Measurements from ENCODE around the gene ZNF718.

The ZNF718 gene

GRCh38 chr4:211033-211511, 86.8 kb downstream of the ZNF718 start:
- no peak for TF ChIP-seq CTCF (conservative IDR thresholded peaks at IDR 0.05; ENCODE audit: control insufficient read depth, insufficient read depth, low read depth, low read length)
- no peak overlapping the region for H3K4me3 ChIP-seq (ENCODE audit: control insufficient read depth, low read depth, low read length)
- no peak for DNase-seq (ENCODE audit: low read depth)

- peak; percentile 90 for DNase-seq (ENCODE audit: low read depth)
- H3K4me3 ChIP-seq (ENCODE audit: control insufficient read depth, low read depth, low read length), result peak overlapping the region; percentile 68
- no peak for TF ChIP-seq CTCF (conservative IDR thresholded peaks at IDR 0.05; ENCODE audit: control insufficient read depth, insufficient read depth, low read depth, low read length)
Measured at GRCh38 chr4:212438-213188, 88.3 kb downstream of the ZNF718 start.

- DNase-seq (ENCODE audit: low read depth), result peak; percentile 35
- H3K4me3 ChIP-seq (ENCODE audit: control insufficient read depth, low read depth, low read length), result peak overlapping the region; percentile 68
Measured at GRCh38 chr4:213189-213535, 88.9 kb downstream of the ZNF718 start.
